Neural cell (in vitro differentiated cells): ENCODE data around the gene SLC16A13.

Source experiments
- EZH2 ChIP-seq: fragments of 200-600, 300-800 bp; shearing (Covaris generic), sonication (generic); IDR thresholded peaks from 2 replicates; pipeline ENCODE4 v1.6.1; 2014; ENCODE audit warnings: antibody characterized with exemption, low read length, borderline replicate concordance, mild to moderate bottlenecking; ENCODE audit not compliant: insufficient read depth, poor library complexity, severe bottlenecking
- POLR2AphosphoS5 ChIP-seq: IDR thresholded peaks from 2 replicates; pipeline ENCODE4 v1.6.1; 2012
- RAD21 ChIP-seq: fragments of 450-650 bp; conservative IDR thresholded peaks from 2 replicates; pipeline ENCODE4 v1.6.1; 2014; ENCODE audit warnings: antibody characterized with exemption, mild to moderate bottlenecking, moderate library complexity
- SMC3 ChIP-seq: fragments of 450-650 bp; conservative IDR thresholded peaks from 2 replicates; pipeline ENCODE4 v1.6.1; 2014; ENCODE audit warnings: antibody characterized with exemption, mild to moderate bottlenecking, moderate library complexity; ENCODE audit not compliant: poor library complexity
- TAF1 ChIP-seq: IDR thresholded peaks from 2 replicates; pipeline ENCODE4 v1.6.1; 2012; ENCODE audit warnings: low read depth
- TF ChIP-seq, protein P1 (sequence below): fragments of 450-650 bp; IDR thresholded peaks from 2 replicates; pipeline ENCODE4 v1.5.1; 2014; ENCODE audit warnings: antibody characterized with exemption, mild to moderate bottlenecking, moderate library complexity; ENCODE audit not compliant: poor library complexity, severe bottlenecking

DNA sequence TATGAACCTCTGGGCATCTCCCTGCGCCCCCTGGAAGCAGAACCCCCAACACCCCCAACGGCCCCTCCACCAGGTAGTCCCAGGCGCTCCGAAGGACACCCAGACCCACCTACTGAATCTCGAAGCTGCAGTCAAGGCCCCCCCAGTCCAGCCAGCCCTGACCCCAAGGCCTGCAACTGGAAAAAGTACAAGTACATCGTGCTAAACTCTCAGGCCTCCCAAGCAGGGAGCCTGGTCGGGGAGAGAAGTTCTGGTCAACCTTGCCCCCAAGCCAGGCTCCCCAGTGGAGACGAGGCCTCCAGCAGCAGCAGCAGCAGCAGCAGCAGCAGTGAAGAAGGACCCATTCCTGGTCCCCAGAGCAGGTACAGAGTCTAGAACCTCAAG, 11.4 kb upstream of the SLC16A13 start:
- TF ChIP-seq EZH2 (no peak), SMC3 (no peak), TAF1 (no peak), POLR2AphosphoS5 (no peak), RAD21 (no peak)
- TF ChIP-seq, protein P1, sequence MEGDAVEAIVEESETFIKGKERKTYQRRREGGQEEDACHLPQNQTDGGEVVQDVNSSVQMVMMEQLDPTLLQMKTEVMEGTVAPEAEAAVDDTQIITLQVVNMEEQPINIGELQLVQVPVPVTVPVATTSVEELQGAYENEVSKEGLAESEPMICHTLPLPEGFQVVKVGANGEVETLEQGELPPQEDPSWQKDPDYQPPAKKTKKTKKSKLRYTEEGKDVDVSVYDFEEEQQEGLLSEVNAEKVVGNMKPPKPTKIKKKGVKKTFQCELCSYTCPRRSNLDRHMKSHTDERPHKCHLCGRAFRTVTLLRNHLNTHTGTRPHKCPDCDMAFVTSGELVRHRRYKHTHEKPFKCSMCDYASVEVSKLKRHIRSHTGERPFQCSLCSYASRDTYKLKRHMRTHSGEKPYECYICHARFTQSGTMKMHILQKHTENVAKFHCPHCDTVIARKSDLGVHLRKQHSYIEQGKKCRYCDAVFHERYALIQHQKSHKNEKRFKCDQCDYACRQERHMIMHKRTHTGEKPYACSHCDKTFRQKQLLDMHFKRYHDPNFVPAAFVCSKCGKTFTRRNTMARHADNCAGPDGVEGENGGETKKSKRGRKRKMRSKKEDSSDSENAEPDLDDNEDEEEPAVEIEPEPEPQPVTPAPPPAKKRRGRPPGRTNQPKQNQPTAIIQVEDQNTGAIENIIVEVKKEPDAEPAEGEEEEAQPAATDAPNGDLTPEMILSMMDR = no peak
